Right lobe of liver (tissue), 4 donors: ENCODE results near the gene ADGRV1.

Experiments
- CTCF ChIP-seq, 4 donors: fragments of 200-600 bp in 3 of 4; fragments of 450-650 bp in 1 of 4; IDR thresholded peaks; one replicate each; pipeline versions ENCODE4 v1.5.1 to v1.8.0; 2016 to 2022; ENCODE audit warnings: antibody characterized with exemption in 4 of 4, mild to moderate bottlenecking in 2 of 4
- POLR2A ChIP-seq: fragments of 450-650 bp; IDR thresholded peaks from one replicate; pipeline ENCODE4 v1.6.1; 2017; ENCODE audit warnings: antibody characterized with exemption, mild to moderate bottlenecking
- donor health status: DM: no; HTN: no; CAD: no.
- donor health status: DM: no; HTN: no; CAD: no.
- donor health status: DM: no; HTN: yes; CAD: no.

GRCh38 chr5:90813392-90813791 is 254.8 kb downstream of the ADGRV1 start:
- TF ChIP-seq CTCF (IDR thresholded peaks at IDR 0.05) = no peak
- no peak for TF ChIP-seq POLR2A
